RWPE2 (cell line): Measurements from ENCODE around the gene ZDHHC4.

Experiments used
- ATAC-seq: fragments of 200-7000 bp; cut with Tn5 transposase; 3 replicates; pipeline ENCODE4 v1.9.1; 2021; ENCODE audit warnings: low read depth
- DNase-seq: peaks from one replicate; pipeline ENCODE4 v3.0.0-alpha.2; 2020; ENCODE audit warnings: low spot score
- H3K27ac ChIP-seq: fragments of 450-650 bp; 2 replicates; pipeline ENCODE4 v1.5.1; 2017; ENCODE audit warnings: mild to moderate bottlenecking; ENCODE audit not compliant: poor library complexity, severe bottlenecking
- H3K27me3 ChIP-seq: fragments of 250-450 bp; sonication (Bioruptor Pico); 2 replicates; pipeline ENCODE4 v1.5.1; 2021; ENCODE audit warnings: mild to moderate bottlenecking, moderate library complexity; ENCODE audit not compliant: insufficient read depth, poor library complexity, severe bottlenecking
- H3K36me3 ChIP-seq: fragments of 250-450 bp; sonication (Bioruptor Pico); 2 replicates; pipeline ENCODE4 v1.5.1; 2020; ENCODE audit warnings: low read depth, mild to moderate bottlenecking, moderate library complexity
- H3K4me1 ChIP-seq: fragments of 250-450 bp; sonication (Bioruptor Pico); 2 replicates; pipeline ENCODE4 v1.5.1; 2021; ENCODE audit warnings: mild to moderate bottlenecking, moderate library complexity; ENCODE audit not compliant: insufficient read depth, poor library complexity, severe bottlenecking
- H3K4me3 ChIP-seq: fragments of 250-450 bp; sonication (Bioruptor Pico); 2 replicates; pipeline ENCODE4 v1.5.1; 2021; ENCODE audit warnings: mild to moderate bottlenecking, moderate library complexity; ENCODE audit not compliant: severe bottlenecking
- H3K9me3 ChIP-seq: fragments of 250-450 bp; sonication (Bioruptor Pico); 2 replicates; pipeline ENCODE4 v1.5.1; 2021; ENCODE audit warnings: mild to moderate bottlenecking, moderate library complexity; ENCODE audit not compliant: severe bottlenecking
- CTCF ChIP-seq: fragments of 450-650 bp; IDR thresholded peaks from one replicate; pipeline ENCODE4 v1.5.1; 2017; ENCODE audit warnings: mild to moderate bottlenecking, moderate library complexity; ENCODE audit not compliant: poor library complexity, severe bottlenecking

The ZDHHC4 gene

DNA sequence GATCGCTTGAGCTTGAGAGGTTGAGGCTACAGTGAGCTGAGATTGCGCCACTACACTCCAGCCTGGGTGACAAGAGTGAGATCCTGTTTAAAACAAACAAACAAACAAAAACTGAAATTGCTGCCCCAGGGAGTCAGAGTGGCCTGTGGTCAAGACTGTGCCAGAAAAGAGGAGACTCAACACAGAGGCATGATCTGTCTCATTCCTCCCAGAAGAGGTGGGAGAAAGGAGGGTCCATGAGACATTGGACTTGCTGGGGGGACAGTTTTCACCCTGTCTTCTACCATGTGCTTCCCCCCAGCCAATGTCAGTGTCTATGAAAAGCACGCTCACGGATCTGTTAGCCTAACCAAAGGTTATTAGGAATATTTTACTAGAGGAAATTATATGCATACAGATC, 41.4 kb downstream of the ZDHHC4 start:
- ATAC-seq = no peak
- H3K36me3 ChIP-seq = no peaks in the 10 kb centered on the region
- no peaks in the 10 kb centered on the region for H3K4me1 ChIP-seq
- no peaks in the 10 kb centered on the region for H3K9me3 ChIP-seq
- no peak for DNase-seq
- no peak overlapping the region for H3K4me3 ChIP-seq
- no peak overlapping the region for H3K27ac ChIP-seq
- TF ChIP-seq CTCF = no peak
- peaks cover 6% of the 10 kb centered on the region for H3K27me3 ChIP-seq

- DNase-seq (no peak), ATAC-seq (no peak)
- H3K36me3 ChIP-seq = no peaks in the 10 kb centered on the region
- TF ChIP-seq CTCF = no peak
- H3K4me3 ChIP-seq = no peak overlapping the region
- H3K27ac ChIP-seq = no peak overlapping the region
- peaks cover 2% of the 10 kb centered on the region for H3K27me3 ChIP-seq
- no peaks in the 10 kb centered on the region for H3K9me3 ChIP-seq
- H3K4me1 ChIP-seq = no peaks in the 10 kb centered on the region
These were observed 42.7 kb downstream of the ZDHHC4 start for GRCh38 chr7:6619961-6620360.

DNA sequence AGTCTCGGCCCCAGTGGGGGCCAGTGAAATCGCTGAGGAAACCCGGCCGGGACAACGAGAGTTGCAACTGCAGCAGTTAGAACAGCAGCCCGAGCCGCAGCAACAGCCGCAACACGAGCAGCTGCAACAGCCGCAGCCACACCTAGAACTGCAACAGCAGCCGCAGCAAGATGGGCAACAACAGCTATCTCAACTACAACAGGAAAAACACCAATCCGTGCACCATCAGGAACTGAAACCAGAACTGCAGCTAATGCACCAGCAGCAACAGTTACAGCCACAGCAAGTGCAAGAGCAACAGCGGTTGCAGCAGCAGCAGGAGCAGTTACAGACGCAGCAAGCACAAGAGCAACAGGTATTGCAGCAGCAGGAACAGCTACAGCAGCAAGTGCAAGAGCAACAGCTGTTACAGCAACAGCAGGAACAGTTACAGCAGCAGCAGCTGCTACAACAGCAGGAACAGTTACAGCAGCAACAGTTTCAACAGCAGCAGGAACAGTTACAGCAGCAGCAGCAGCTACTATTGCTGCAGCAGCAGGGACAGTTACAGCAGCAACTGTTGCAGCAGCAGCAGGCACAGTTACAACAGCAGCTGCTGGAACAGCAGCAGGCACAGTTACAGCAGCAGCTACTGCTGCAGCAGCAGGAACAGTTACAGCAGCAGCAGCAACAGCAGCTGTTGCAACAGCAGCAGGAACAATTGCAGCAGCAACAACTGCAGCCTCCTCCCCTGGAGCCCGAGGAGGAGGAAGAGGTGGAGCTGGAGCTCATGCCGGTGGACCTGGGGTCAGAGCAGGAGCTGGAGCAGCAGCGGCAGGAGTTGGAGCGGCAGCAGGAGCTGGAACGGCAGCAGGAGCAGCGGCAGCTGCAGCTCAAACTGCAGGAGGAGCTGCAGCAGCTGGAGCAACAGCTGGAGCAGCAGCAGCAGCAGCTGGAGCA, 44.2 kb downstream of the ZDHHC4 start:
- TF ChIP-seq CTCF = no peak
- DNase-seq (no peak), ATAC-seq (no peak)
- no peaks in the 10 kb centered on the region for H3K9me3 ChIP-seq
- H3K36me3 ChIP-seq = no peaks in the 10 kb centered on the region
- H3K27ac ChIP-seq = no peak overlapping the region
- no peaks in the 10 kb centered on the region for H3K27me3 ChIP-seq
- no peak overlapping the region for H3K4me3 ChIP-seq
- H3K4me1 ChIP-seq = no peaks in the 10 kb centered on the region

DNA sequence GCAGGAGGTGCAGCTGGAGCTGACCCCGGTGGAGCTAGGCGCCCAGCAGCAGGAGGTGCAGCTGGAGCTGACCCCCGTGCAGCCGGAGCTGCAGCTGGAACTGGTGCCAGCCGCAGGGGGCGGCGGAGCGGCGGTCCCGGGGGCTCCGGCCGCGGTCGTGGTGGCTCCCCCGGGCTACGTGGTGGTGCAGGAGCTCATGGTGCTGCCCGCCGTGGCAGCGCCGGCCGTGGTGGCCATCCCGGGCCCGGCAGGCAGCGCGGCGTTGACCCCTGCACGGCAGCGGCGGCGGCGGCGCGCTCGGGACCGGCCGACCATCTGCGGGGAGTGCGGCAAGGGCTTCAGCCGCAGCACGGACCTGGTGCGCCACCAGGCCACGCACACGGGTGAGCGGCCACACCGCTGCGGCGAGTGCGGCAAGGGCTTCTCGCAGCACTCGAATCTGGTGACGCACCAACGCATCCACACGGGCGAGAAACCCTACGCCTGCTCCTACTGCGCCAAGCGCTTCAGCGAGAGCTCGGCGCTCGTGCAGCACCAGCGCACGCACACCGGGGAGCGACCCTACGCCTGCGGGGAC, 45.0 kb downstream of the ZDHHC4 start:
- no peak overlapping the region for H3K27ac ChIP-seq
- no peaks in the 10 kb centered on the region for H3K9me3 ChIP-seq
- TF ChIP-seq CTCF = no peak
- ATAC-seq (no peak), DNase-seq (no peak)
- no peaks in the 10 kb centered on the region for H3K27me3 ChIP-seq
- no peak overlapping the region for H3K4me3 ChIP-seq
- no peaks in the 10 kb centered on the region for H3K4me1 ChIP-seq
- H3K36me3 ChIP-seq = no peaks in the 10 kb centered on the region
